Esophagus squamous epithelium (tissue), 5 donors: ENCODE data around the gene SORL1. TPM values are rescaled to one million over a fixed set of nuclear protein-coding genes. Genes with fewer than 3 reads are reported as not detected.
A peak's percentile ranks its signal among the peaks of the same experiment; 100 is the strongest.

Experiments used
- DNase-seq: peaks from one replicate; lab custom pipeline; 2025; lab: John Stamatoyannopoulos, UW
- H3K27ac ChIP-seq, 4 donors: fragments of 200-600 bp; sonication (generic); one replicate each; pipeline ENCODE4 v1.5.1; 2016 to 2019; ENCODE audit warnings: mild to moderate bottlenecking in 1 of 4
- H3K27me3 ChIP-seq, 4 donors: fragments of 200-600 bp; sonication (generic); 1 replicate in 3 of 4; 2 replicates in 1 of 4; pipeline versions ENCODE4 v1.5.1 to v1.6.0; 2017 to 2021; ENCODE audit warnings: antibody characterized with exemption in 1 of 4
- H3K36me3 ChIP-seq, 3 donors: fragments of 200-600 bp; sonication (generic); one replicate each; pipeline ENCODE4 v1.5.1; 2016 to 2019
- H3K4me1 ChIP-seq, 3 donors: fragments of 200-600 bp; sonication (generic); one replicate each; pipeline ENCODE4 v1.5.1; 2017 to 2019
- H3K4me3 ChIP-seq, 4 donors: fragments of 200-600 bp; sonication (generic); 1 replicate in 3 of 4; 2 replicates in 1 of 4; pipeline ENCODE4 v1.5.1; 2016 to 2019; ENCODE audit warnings: mild to moderate bottlenecking in 2 of 4, moderate library complexity in 1 of 4
- H3K9me3 ChIP-seq, 3 donors: fragments of 200-600 bp; sonication (generic); one replicate each; pipeline ENCODE4 v1.5.1; 2016 to 2019
- CTCF ChIP-seq, 6 experiments: fragments of 450-650 bp in 4 of 6; fragments of 200-600 bp in 2 of 6; sonication (generic) in 2 of 6; IDR thresholded peaks; one replicate each; pipeline ENCODE4 v1.5.1; 2016 to 2019; ENCODE audit warnings: antibody characterized with exemption in 6 of 6, mild to moderate bottlenecking in 4 of 6, moderate library complexity in 4 of 6
- POLR2A ChIP-seq, 4 donors: fragments of 450-650 bp; IDR thresholded peaks; one replicate each; pipeline ENCODE4 v1.6.1; 2017; ENCODE audit warnings: antibody characterized with exemption in 4 of 4, mild to moderate bottlenecking in 4 of 4, moderate library complexity in 3 of 4
- WGBS, 2 donors: methylation state at CpG; one replicate each; pipeline ENCODE4 v1.1.5; 2018; 5-methylcytosine and 5-hydroxymethylcytosine counted together
- intact Hi-C: fragments of 100-400 bp; cut with DNase I; formaldehyde crosslinking; loops from one replicate; pipeline ENCODE4 v1.15.0; 2022
- total RNA-seq, 4 donors: library from RNA; depleted of rRNA; stranded (reverse); fragments of >200 nt; gene quantifications; one replicate each; pipeline ENCODE4 v1.1.0, GENCODE V29; 2016
- donor health status: DM: yes; HTN: yes; CAD: no.

SORL1 gene
- total RNA-seq, 4 donors from 2014 or later: 6.8 to 19.9 (median 16.3) TPM

GRCh38 chr11:121473064-121473777, 21.1 kb downstream of the SORL1 start:
- no peak overlapping the region for H3K4me3 ChIP-seq
- no peak for DNase-seq

GRCh38 chr11:121474680-121475079, 22.6 kb downstream of the SORL1 start:
- H3K9me3 ChIP-seq: no peaks in the 10 kb centered on the region
- no peaks in the 10 kb centered on the region for H3K27me3 ChIP-seq
- intact Hi-C loops: no loop called here
- DNase-seq: no peak
- peaks cover 0 to 17% (median 0%) of the 10 kb centered on the region in 3 donors for H3K36me3 ChIP-seq
- H3K27ac ChIP-seq: no peak overlapping the region
- TF ChIP-seq CTCF (IDR thresholded peaks at IDR 0.05) (no peak), POLR2A (IDR thresholded peaks at IDR 0.05) (no peak)
- H3K4me3 ChIP-seq: no peak overlapping the region
- H3K4me1 ChIP-seq: peaks cover 5 to 67% (median 21%) of the 10 kb centered on the region in 3 donors
- WGBS, 2 donors: 88 to 95% methylated on average over 5 to 7 of the region's 7 CpGs

More at GRCh38 chr11:121473064-121473777, 21.1 kb downstream of the SORL1 start:
- intact Hi-C loops: no loop called here
- H3K27ac ChIP-seq: no peak overlapping the region
- 49 to 67% methylated on average over 5 to 8 of the region's 8 CpGs for WGBS, 2 donors
- TF ChIP-seq POLR2A (IDR thresholded peaks at IDR 0.05) (no peak), CTCF (IDR thresholded peaks at IDR 0.05) (no peak)
- H3K27me3 ChIP-seq: no peaks in the 10 kb centered on the region
- H3K36me3 ChIP-seq: peaks cover 0 to 17% (median 0%) of the 10 kb centered on the region in 3 donors
- no peaks in the 10 kb centered on the region for H3K9me3 ChIP-seq
- peaks cover 5 to 65% (median 24%) of the 10 kb centered on the region in 3 donors for H3K4me1 ChIP-seq

- Histone ChIP-seq H3K9me3 (no peaks in the 10 kb centered on the region), H3K36me3 (peaks cover 0 to under 1% (median 0%) of the 10 kb centered on the region in 3 donors), H3K4me3 (no peak overlapping the region), H3K27me3 (no peaks in the 10 kb centered on the region), H3K4me1 (peaks cover 5 to 68% (median 18%) of the 10 kb centered on the region in 3 donors), H3K27ac (peak overlapping the region in 3 of 4 donors; percentile 7 to 58 (median 57))
- TF ChIP-seq CTCF (IDR thresholded peaks at IDR 0.05): no peak
- no peak for TF ChIP-seq POLR2A (IDR thresholded peaks at IDR 0.05)
- intact Hi-C loops: no loop called here
- DNase-seq: no peak
- WGBS, 2 donors: 36 to 51% methylated on average over 4 to 5 of the region's 5 CpGs
Measured at GRCh38 chr11:121476379-121477032, 24.4 kb downstream of the SORL1 start.

- Histone ChIP-seq H3K9me3 (no peaks in the 10 kb centered on the region), H3K4me3 (no peak overlapping the region), H3K27ac (peak overlapping the region in 3 of 4 donors; percentile 31 to 58 (median 57)), H3K27me3 (no peaks in the 10 kb centered on the region), H3K36me3 (no peaks in the 10 kb centered on the region), H3K4me1 (peaks cover 5 to 63% (median 9%) of the 10 kb centered on the region in 3 donors)
- DNase-seq: no peak
- TF ChIP-seq POLR2A (IDR thresholded peaks at IDR 0.05) (no peak), CTCF (IDR thresholded peaks at IDR 0.05) (peak in 2 of 6 experiments; percentile 5 to 8)
- intact Hi-C loops: no loop called here
- 76 to 82% methylated on average over 16 of the region's 18 CpGs for WGBS, 2 donors
Measured at GRCh38 chr11:121478226-121478894, 26.2 kb downstream of the SORL1 start.
